NCI-H2227 treated with DMSO at 0.1 percent for 48 hours (cell line): ENCODE data around the gene DRICH1.
"Not testable (repeated sequence)": the region's sequence is repeated elsewhere in the genome, so short reads cannot be mapped to it uniquely, and the experiment has no call there.

ENCODE experiments used
- DNase-seq: peaks from one replicate; lab custom pipeline; 2025; lab: John Stamatoyannopoulos, UW

The DRICH1 gene

DNA sequence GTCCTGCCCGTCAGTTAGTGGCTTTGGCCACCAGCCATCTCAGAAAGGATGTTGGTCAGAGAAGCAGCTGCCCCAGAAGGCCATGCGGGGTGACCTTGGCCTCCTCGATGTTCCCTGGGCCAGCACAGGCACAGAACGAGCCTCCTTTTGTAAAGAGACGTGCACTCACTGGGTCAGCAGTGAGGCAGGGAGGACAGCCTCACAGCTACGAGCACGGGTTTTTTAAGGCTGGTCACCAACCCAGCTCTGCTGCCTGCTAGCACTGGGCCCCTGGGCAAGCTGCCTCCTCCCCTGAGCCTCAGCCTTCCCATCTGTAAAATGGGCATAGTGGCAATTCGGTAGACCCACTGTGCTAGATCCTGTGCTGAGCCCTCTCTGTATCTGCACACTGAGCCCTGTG is 62.8 kb downstream of the DRICH1 start:
- DNase-seq, result no peak

DNA sequence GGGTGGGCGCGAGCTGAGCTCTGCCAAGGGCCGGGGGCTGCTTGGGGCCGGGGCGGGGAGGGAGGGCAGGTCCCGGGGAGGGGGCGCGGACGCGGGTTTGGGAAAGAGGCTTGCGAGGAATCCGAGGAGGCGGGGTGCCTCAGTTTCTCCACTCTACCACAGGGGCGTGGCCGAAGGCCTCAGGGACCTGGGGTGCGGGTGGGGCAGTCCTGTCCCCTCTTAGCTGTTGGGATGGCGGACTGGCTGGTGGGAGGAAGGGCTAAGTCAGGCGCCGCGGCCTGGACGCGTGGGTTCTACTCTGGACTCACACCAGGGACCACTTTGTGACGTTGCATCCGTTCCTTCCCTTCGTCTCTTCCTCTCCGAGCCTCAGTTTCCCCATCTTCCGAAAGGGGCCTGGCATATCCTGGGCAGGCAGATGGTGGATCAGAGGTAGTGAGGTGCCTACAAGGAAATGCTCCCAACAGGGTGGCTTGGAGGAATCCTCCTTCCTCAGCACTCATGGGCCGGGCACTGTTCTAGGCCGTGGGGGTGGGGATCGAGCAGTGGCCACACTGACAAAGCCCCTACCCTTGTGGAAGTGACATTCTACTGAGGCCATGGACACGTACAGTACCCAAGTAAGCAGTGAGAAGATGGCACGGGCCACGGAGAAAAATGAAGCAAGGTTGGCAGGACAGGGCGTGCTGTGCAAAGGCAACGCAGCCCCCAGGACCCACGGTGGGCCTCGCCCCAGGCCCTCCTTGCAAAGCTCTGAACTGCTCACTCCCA is 65.2 kb downstream of the DRICH1 start:
- DNase-seq, result no peak

DNA sequence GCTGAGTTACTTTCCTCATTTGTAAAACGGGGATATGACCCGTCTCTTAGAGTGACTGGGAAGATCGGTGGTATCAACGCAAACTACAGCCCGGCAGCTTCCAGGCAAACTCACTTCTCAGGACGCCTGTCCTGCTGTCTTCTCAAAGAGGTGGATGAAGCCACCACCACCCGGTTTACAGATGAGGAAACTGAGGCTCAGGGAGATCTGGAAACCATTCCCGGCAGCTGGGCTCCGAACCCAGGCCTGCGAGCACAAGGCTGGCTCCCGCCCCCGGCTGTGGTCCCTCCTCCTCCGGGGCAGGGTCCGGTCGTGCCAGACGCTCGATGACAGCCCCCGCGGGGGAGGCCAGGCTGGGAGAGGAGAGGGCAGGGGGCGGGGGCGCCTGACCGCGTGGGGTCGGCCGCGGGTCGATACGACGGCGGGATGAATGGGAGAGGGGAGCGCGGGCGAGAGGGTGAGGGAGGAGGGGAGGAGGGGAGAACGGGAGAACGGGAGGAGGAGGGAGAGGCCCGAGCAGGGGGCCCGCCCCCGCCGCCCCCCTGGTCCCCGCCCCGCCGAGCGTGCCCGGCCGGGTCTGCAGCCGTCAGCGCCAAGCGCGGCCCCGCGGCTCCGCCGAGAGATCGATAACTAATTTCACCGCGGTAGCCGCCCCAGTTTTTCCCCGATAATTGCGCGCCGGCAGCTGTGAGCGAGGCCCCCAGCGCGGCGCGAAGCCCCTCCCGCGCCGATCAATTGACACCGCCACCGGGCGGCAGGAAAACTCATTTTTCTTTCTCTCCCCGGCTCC is 66.0 kb downstream of the DRICH1 start:
- DNase-seq, result peak; percentile 36

DNA sequence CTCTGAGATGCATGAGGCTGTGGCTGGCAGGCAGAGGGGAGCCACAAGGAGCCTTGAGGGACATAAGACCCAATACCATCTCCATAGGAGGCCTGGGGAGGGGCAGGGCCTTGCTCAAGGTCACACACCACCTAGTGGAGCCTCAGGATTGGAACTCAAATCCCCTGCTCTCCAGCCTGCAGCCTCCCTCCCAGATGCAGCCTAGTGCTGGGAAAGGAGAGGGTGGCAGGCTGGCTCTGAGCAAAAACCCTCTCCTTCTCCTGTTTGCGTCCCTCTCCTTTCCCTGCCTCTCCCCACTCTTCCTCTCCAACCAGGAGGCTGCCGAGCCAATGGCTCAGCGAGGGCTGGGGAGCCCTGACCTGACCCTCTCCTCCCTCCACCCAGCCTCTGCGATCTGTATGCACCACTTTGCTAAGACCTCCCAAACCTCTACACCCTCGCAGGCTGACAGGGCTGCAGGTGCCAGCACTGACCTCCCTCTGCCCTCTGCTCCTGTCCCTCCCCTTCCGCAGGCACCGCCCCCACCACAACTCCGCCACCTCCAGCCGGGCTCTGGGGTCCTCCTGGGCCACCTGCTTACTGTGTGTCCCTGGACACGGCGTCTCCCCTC is 66.7 kb downstream of the DRICH1 start:
- DNase-seq, result no peak

DNA sequence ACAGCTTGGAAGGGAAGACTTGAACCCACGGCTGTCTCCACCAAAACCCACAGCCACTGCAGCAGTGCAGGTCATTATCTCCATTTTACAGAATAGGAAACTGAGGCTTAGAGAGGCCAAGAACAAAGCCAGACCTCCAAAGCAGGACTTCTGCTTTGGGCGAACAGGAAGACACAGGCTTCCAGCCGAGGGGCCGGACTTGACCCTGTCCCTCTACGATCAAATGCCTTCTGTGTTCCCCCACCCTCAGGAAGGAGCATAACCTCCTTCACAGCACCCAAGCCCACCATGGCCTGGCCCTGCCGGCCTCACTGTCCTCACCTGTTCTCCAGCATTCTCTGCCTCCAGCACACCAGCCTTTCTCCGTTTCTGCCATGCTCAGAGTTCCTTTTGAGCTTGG is 67.8 kb downstream of the DRICH1 start:
- no peak for DNase-seq

DNA sequence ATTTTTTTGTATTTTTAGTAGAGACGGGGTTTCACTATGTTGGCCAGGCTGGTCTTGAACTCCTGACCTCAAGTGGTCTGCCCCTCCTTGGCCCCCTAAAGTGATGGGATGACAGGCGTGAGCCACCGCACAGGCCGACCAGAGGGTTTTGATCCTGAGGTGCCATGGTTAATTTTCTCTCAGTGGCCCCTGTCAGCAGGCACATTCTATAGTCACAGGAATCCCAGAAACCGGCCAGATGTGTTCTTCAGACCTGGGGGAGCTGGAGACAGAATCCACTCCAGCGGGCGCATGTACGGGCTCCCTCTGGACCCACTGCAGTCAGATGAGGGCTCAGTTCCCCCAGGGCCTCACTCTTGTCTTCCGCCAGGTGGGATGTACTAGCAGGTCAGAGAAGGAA is 69.0 kb downstream of the DRICH1 start:
- DNase-seq, result no peak

DNA sequence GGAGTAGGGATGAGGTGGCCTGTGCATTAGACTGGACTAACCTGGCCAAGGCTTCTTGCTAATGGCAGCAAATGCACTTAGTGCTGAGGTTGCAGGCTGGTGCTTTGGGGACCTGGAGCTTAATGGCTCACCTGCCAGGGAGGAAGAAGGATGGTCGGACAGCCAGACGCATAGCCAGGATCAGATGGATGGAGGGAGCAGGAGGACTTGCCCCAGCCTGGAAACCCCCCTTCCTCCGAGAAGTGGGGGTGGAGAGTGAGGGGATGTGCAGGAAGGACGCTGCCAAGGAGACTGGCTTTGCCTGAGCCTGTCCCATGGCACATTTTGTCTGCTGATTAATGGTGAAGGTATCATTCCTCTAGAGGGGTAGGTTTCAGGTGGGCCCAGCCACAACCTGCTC is 69.9 kb downstream of the DRICH1 start:
- no peak for DNase-seq

DNA sequence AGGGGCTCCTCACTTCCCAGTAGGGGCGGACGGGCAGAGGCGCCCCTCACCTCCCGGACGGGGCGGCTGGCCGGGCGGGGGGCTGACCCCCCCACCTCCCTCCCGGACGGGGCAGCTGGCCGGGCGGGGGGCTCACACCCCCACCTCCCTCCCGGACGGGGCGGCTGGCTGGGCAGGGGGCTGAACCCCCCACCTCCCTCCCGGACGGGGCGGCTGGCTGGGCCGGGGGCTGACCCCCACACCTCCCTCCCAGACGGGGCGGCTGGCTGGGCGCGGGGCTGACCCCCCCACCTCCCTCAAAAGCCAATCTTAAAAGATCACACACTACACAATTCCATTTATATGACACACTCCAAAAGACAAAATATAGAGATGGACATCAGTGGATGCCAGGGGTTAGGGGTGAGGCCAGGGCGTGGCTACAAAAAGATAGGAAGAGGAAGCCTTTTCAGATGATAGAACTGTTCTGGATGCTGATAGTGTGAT is 71.1 kb downstream of the DRICH1 start:
- DNase-seq, result not testable (repeated sequence)

DNA sequence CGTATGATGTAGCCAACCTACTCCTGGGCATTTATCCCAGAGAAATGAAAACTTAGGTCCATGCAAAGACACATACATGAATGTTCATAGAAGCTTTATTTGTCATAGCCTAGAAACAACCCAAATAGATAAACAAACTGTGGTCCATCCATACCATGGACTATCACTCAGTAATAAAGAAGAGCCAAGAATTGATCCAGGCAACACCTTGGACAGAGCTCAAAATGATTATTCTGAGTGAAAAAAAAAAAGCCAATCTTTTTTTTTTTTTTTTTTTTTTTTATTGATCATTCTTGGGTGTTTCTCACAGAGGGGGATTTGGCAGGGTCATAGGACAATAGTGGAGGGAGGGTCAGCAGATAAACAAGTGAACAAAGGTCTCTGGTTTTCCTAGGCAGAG is 71.9 kb downstream of the DRICH1 start:
- DNase-seq, result not testable (repeated sequence)
